Stimulated activated CD4-positive, alpha-beta T cell treated with anti-CD3 and anti-CD28 coated beads, Interleukin-12 subunit alpha, Interleukin-12 subunit beta, amount 100 ng/mL, for 4 hours (primary cell): ENCODE results near the gene PHB1.
"Not testable (repeated sequence)": the region's sequence is repeated elsewhere in the genome, so short reads cannot be mapped to it uniquely, and the experiment has no call there.

Experiments used
- DNase-seq: peaks from one replicate; pipeline ENCODE4 v3.0.0-alpha.2; 2020

The PHB1 gene

GRCh38 chr17:49403514-49404289, 11.0 kb downstream of the PHB1 start:
- no peak for DNase-seq

DNA sequence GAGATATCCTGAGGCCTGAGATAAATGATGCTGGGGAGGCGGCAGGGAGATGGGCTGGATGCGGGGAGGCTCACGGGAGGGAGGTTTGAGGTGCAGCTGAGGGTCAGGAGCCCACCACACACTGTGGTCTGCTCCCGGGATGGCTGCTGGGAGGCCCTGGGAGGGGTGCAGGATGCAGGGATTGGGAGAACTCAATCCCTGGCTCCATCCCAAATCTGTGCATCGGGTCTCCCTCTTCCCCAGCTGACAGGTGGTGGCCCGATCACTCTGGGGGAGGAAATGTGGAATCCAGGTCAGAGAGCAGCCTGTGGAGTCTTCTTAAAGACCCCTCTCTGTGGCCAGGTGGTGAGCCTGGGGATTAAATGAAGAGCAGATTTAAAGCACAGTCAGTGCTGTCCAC, 12.0 kb downstream of the PHB1 start:
- no peak for DNase-seq

GRCh38 chr17:49401971-49402611, 12.6 kb downstream of the PHB1 start:
- DNase-seq = no peak

DNA sequence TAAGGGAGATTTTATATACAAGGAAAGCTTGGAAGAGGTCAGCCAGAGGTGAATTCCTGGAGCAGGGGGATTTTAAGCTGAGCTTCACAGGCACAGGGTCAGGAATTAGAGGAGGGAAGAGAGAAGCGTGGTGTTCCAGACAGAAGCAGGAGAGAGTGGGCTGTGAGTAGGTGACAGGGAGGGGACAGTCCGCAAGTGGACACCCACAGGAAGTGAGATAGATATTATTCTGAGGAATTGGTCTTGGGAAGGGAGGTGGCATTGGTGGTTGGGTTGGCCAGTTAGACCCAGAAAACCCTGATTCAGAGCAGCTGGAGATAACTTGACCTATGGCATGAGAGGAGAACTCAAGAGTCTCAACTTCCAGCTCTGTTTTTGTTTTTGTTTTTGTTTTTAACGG, 14.7 kb downstream of the PHB1 start:
- DNase-seq = no peak

- DNase-seq = no peak
Observed at GRCh38 chr17:49397586-49397985, 17.1 kb downstream of the PHB1 start.

GRCh38 chr17:49393491-49394255, 21.0 kb downstream of the PHB1 start:
- DNase-seq = no peak

DNA sequence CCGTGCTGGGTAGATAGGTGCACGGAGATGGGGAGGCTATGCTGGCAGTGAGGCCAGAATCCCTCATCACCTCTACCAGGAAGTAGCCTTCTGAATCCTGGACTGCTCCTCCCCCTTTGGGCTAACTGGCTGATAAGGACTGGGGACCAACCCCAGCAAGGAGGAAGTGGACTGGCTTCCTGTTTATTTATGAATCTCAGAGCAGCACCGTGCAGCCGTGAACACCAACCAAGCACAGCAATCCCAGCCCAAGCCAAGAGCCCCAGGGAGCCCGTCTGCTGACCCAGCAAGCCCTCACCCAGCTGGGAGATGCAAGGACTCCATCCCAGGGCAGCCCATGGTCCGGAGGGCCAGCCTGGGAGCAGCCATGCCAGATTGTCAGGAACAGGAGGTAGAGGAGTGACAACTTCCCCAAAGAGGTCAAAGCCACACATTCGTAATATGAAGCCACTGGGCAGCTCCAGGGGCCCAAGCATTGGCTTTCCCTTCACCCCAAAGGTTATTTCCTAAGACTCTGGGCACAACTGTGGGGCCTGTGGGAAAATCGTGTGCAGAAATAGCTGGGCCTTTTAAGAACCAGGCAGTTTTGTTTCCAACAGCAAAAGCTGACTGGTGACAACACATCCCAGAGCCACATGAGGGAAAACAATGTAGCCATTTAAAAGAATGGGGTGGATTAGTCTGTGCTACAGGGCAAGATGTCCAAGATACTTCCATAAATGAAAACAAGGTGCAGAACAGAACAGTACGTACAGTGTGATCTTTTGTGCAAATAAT, 23.9 kb downstream of the PHB1 start:
- no peak for DNase-seq

DNA sequence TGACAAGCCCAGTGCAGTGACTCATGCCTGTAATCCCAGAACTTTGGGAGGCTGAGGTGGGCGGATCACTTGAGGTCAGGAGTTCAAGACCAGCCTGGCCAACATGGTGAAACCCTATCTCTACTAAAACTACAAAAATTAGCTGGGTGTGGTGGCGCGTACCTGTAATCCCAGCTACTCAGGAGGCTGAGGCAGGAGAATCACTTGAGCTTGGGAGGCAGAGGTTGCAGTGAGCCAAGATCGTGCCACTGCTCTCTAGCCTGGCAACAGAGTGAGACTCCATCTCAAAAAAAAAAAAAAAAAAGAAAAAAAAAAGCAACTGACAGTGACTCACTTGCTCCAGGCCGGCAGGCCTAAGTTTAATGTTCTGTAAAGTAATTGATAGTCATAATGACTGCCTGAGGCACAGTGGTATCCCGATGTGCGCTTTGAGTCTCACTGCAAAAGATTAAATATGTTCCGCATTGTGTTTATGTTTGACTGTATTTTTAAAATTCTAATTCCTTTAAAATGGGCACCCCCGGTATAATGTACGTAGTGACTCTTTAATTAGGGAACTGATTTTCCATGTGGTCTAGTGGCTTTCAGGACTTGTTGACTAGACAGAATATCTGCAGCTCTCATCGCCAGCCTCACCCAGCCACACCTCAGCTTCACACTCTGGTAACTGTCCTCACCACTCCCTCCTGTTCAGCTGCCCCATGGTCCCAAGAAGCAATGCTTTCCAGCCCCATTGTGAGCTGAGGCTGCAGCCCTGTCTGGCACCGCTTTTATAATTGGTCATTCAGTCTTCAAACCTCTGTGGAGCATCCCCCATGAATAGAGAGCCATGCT, 25.0 kb downstream of the PHB1 start:
- DNase-seq = not testable (repeated sequence)

GRCh38 chr17:49388692-49389513, 25.8 kb downstream of the PHB1 start:
- DNase-seq = no peak

DNA sequence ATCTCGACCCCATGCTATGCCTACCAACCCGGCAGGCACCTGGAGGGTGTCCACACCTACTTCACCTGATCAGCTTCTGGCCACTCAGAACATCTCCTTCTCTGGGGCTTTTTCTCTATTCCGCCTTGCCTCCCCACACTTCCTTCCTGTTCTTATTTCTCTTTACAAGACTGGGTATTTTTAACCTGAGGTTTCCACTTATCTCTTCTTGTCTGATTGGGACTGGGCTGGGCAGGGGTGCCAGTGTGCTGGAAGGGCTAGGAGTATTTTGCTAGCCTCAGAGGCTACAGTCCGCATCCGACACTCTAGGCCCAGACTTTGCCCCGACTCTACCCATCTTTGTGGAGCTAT, 26.4 kb downstream of the PHB1 start:
- DNase-seq = no peak

- DNase-seq = no peak
Observed at GRCh38 chr17:49387498-49388289, 27.0 kb downstream of the PHB1 start.

DNA sequence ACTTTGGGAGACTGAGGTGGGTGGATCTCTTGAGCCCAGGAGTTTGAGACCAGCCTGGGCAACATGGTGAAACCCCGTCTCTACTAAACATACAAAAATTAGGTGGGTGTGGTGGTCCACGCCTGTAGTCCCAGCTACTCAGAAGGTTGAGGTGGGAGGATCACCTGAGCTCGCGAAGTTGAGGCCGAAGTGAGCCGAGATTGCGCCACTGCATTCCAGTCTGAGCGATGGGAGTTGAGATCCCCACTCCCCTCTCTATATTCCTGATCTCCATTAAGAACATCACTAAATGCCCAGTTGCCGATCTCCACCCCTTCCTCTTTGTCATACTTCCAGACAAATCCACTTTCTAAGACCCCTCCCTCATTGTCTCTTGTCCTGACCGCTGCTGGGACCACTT, 28.3 kb downstream of the PHB1 start:
- no peak for DNase-seq

GRCh38 chr17:49384951-49385350, 29.7 kb downstream of the PHB1 start:
- DNase-seq = no peak

- no peak for DNase-seq
Observed at GRCh38 chr17:49383060-49383459, 31.6 kb downstream of the PHB1 start.

DNA sequence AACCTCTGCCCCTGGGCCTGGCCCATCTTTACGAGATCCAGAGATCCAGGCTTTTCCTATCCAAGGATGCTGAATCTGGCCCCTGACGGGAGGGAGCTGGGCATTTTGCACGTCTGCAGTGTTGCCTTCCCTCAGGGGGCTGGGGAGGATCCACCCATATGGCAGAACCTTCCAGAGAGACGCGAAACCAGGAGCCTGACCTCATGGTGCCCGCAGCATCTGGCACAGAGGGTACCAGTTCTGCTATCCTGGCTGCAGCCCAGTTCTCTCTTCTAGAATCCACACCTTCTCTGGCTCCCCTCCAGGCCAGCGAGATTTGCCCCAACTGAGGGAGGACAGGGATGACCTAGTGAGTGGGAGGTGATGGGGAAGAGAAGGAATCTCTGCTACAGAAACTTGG, 32.1 kb downstream of the PHB1 start:
- no peak for DNase-seq

DNA sequence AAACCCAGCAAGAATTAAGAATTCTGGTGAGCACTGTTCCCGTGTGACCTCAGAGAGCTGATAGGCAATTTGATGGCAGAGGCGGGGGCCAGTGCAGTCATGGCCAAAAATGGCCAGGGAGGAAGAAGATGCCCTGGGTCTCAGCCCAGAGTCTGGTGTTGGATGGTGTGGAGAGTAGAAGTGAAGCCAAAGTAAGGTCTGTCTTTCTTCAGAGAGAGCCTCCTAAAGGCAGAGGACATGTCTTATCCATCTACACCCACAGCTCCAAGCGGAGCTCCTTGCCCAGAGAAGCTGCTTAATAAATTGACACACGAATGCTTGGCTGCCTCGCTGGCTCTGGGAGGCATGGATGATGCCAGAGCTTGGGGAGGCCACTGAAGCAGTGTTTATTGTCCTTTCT, 32.9 kb downstream of the PHB1 start:
- no peak for DNase-seq

GRCh38 chr17:49381033-49381432, 33.6 kb downstream of the PHB1 start:
- DNase-seq = no peak

DNA sequence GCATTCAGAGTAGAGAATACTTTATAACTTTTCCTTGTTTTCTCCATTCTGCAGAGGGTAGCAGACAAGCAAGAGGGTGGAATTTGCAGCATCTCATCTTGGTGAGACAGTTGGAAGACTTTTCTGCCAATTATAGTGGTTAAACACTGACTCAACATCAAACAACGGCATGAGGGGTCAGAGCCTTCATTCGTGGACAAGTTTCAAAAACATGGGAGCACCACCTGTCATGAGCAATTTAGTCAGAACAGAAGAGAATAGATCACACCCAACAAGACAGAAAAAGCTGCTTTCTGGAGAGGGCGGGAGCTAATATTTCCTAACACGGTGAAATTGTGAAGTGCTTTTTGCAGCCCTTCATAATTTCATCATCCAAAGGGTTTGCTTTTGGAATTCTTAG, 34.8 kb downstream of the PHB1 start:
- DNase-seq = no peak

- DNase-seq = no peak
Observed at GRCh38 chr17:49378311-49378710, 36.4 kb downstream of the PHB1 start.

- no peak for DNase-seq
Observed at GRCh38 chr17:49375544-49375943, 39.1 kb downstream of the PHB1 start.

DNA sequence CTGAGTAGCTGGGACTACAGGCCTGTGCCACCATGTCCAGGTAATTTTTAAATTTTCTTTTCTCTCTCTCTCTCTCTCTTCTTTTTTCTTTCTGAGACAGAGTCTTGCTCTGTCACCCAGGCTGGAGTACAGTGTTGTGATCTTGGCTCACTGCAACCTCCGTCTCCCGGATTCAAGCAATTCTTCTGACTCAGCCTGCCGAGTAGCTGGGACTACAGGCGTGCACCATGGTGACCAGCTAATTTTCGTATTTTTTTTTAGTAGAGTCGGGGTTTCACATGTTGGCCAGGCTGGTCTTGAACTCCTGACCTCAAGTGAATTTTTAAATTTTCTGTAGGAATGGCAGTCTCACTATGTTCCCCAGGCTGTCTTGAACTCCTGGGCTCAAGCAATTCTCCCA, 41.6 kb downstream of the PHB1 start:
- no peak for DNase-seq
